ENCODE data around the gene ALKBH5.

The ALKBH5 gene

DNA sequence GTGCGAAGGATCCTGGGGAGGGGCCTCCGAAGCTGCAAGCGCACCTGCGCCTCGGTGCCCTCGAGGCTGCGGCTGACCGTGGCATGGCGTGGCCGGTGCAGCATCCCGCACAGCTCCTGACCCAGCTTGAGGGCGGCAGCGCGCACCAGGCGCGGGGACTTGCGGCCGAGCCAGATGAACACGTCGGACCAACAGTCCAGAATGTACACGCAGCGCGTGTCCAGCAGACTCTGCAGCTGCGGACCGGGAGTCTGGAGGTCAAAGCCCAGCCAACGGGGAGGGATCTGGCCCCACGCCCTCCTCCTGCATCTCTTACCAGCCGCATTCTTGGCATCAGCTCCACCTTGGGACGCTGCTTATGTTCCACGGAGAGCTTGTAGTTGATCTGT lies 64.0 kb downstream of the ALKBH5 start:
- DNase-seq: no peak

DNA sequence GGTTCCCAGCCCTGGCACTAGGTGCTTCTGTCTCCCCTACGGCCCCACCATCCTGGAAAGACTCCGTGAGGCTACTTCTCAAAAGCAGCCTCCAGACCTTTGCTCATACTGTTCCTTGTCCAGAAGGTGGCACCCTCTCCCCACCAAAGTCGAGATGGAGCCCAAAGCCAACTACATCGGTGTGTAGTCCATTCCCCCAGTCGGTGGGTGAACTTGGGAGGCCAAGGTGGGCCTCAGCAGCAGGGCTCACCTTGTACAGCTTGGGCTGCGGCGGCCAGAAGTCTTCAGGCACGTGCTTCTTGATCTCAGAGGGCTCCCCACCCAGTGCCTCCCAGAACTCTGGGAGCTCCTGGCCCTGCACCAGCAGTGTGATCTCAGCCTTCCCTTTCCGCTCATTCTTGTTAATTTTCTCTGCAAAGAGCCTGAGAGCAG lies 64.7 kb downstream of the ALKBH5 start:
- peak; percentile 68 for DNase-seq

DNA sequence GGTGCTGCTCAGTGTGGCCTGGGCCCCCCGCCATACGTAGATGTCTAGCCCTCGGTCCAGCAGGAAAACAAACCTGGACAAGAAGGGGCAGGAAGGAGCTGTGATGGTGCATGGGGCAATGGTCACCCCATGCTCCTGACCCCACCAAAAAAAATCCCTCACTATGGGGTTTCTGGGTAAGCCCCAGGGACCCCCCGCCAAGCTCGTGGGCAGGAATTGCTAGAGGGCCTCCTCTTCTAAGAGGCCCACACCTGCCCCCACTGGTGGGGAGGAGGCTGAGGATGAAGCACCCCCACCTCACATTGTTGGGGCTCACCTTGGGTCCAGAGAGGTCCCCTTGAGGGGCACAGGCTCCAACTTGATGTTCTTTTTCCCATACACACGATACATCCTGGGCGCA lies 65.2 kb downstream of the ALKBH5 start:
- no peak for DNase-seq

DNA sequence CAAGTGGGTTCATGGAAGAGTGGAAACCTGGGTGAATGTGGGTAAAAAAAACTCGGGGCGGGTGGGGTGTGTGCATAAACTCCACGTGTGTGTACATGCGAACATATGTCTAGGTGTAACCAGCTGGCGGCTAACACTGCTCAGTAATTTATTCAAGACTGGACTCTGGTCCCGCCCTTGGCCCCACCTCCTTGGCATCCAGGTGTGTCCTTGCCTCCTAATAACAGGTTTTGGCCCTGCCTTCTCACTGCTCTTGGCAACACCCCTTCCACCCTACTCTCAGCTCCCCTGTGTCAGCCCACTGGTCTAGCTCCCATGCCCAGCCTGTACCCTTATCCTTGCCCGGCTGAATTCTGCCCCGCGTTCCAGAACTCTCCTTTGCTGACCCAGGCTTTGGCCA lies 66.6 kb downstream of the ALKBH5 start:
- DNase-seq: no peak

DNA sequence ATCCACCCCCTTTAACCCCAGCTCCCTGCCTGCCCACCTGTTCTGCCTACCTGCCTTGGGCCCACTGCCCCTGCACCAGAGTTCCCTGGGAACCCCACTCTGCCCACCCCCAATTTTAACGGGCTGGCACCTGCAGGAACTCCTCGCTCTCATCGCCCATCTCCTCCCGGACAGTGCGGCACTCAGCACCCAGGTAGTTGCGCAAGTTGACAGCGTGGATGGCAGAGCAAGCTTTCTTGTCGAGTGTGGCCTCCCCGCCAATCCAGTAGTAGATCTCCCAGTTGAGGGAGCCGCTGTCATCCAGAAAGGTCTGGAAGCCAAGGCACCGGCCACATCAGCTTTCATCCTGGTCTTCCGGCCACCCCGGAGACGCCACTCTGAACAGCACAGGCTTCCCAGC lies 67.1 kb downstream of the ALKBH5 start:
- no peak for DNase-seq

DNA sequence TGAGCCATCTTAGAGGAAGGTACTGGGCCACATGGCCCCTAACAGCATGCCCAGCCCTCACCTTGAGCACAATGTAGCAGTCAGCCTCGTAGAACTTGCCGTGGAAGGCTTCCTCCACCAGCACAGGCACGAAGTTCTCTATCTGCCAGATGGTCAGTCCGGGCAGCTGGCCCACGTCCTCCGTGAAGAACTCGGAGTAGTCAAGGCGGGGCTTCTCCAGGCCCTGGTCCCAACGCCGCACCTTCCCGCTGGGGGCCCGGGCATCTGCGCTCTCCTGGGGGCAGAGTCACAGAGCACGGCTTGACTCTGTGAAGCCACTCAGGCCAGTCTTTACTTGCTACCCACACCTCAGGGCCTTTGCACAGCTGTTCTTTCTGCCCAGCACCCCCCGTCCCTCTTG lies 67.6 kb downstream of the ALKBH5 start:
- DNase-seq: no peak

DNA sequence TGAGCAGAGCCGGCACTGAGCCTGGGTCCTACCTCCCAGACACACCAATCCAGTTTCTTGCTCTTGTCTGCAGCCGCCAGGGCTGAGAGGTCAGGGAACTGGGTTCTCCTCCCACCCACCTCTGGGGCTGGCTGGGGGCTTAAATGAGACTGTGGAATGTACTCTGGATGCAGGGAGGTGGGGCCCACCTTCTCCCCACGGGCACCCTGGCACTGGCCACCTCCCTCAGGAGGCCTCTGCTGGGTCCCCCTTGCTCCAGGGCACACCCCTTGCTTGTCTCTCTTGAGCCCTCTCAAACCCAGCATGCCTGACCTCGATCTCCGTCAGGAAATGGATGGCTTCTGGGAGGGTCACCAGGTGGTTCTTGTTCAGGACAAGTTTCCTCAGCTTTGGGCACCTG lies 68.5 kb downstream of the ALKBH5 start:
- DNase-seq: no peak

DNA sequence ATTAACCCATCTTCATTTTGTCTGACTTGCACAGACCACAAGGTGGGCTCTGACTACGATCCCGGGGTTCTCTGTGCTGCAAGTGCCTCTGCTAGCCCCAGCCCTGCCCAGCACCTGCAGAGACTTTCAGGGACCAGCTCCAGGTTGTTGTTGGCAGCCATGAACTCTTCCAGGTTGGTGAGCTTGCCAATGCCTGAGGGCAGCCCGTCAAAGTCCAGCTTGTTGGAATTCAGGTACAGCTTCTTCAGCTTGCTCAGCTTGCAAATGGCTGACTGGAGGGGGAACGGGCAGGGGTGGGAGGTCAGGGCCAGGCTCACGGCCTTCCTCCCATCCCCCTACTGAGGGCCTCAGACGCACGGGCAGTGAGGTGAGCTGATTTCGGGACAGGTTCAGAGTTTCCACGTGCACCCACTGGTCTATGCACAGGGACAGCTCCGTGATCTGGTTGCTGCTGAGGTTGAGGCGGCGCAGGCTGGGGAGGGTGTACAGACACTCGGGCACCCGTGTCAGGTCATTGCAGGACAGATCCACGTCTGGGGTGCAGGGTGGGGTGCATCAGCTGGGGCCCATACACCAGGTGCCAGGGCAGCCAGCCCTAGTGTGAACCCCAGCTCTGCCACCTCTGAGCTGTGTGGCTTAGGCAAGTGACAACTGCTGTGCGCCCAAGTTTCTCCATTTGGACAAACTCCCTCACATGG lies 69.7 kb downstream of the ALKBH5 start:
- DNase-seq: no peak

DNA sequence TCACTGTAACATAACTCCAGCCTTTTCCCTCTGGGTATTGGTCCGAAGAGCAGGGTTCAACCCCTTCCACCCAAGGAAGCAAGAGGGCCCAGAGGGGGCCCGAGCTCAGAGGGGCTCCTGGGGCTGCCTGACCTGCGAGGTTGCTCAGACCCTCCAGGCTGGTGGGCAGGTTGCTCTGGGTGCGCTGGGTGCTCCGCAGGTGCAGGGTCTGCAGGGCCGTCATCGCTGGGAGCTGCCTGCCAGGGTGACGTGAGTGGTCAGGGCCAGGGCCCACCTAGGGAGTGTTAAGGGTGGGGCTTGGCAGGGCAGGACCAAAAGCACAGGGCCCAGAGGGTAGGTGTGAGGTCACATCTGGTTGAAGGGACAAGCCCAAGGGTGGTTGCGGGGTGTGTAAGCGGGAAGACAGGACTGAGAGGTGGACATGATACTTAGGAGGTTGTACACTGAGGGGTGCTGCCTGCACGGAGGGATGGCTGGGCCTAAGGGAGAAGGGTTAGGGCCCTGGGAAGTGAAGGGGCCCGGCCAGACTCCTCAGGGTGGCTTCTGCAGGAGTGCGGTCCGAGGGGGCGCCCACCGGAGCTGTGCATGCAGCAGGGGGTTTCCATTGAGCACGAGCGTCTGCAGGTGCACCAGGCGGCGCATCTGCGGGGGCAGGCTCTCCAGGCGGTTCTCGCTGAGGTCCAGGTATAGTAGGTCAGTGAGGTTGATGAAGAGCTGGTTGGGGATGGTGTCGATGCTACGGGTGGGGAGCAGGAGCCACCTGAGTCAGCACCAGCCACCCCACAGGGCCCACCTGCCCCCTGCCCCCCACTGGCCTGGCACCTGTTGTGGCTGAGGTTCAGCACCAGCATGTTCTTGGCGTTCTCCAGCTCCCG lies 70.6 kb downstream of the ALKBH5 start:
- no peak for DNase-seq

DNA sequence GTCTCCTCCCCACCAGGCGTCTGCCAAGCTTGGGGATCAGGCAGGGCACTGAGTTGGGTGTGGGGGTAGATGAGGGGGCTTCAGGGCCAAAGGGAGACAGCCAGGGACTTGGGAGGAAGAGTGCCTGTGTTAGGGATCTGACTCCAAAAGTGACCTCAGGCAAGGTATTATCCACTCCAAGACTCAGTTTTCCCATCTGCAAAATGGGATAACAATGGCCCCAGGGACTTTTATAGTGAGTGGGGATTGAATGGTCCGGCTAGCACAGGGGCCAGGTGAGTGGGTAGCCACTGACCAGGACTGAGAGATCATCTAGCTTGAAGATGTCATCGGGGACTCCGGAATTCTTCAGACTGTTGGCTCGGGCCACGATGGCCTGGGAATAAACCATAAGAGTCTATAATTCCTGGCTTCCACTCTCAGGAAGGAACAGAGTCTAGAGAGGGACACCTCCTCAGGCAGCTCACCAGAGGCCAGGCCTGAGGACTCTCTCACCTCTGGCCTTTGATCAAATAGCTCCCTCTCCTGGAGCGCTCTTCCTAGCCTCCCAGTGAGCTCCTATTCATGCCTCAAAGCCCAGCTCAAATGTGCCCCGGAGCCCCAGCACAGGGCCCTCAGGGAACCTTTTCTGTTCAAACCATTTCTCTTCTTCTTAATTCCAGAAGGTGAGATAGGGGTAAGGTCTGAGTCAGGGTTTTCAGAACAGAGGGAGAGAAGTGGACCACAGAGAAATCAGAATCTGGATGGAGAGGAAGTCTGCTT lies 71.4 kb downstream of the ALKBH5 start:
- no peak for DNase-seq

DNA sequence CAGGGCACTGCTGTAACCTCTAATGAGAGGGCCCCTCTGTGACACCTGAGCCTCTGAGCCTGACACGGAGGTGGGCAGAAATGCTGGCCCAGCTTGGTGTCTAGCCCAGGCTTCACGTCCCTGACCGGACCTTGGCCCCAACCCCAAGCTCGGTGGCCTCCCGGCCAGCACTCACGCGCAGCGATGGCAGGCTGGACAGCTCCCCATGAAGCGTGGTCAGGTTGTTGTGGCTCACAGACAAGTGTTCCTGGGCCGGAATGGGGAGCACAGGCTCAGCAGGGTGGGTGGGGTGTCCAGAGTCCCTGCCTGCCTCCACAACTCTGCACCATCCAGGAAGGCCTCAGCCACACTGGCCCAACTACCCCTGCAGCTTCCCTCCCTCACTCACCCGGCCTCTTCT lies 72.7 kb downstream of the ALKBH5 start:
- DNase-seq: no peak

DNA sequence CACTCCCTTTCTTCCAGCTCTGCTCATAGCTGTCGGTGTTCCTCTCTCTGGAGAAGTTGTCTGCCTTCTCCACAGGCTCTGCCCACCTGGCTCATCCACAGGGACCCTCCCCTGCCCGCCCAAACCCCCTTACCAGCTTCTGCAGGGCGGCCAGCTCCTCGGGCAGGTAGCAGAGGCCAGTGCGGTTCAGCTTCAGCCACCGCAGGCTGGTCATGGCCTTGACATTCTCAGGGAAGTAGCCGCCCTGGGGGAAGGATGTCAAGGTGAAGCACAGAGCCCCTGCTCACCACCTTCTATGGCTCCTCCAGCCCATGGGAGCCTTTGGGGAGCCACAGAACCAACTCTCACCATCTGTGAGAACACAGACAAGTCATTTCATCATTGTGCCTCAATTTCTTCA lies 73.1 kb downstream of the ALKBH5 start:
- DNase-seq: no peak

DNA sequence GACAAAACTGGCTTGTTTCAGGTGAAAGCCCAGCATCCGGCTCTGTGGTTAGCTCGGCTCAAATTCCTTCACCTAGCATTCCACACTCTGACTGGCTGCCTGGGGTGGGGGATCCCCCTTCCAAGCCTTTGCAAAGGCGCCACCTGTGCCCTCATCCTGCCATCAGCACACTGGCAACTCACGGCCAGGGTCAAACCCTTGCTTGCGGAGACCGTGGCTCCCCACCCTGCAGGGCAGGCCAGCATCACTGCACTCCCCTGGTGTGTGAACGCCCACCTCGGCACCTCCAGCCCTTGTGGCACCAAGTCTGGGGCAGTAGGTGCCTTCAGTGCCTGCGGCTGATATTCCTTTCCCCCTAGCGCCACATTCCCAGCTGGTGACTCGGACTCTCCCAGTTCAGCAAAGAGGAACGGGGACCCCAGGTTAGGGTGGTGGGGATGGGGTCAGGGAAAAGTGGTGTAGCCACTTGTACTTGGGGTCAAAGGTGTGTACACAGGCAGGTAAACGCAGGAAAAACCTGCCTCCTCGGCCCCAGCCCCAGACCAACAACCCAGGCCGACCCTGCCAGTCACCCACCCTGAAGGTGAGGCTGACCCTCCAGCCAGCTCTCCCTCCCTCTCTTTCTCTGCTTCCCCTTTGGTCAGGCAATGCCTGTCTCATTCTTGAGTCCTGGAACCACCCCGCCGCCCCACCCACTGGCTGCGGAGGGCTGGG lies 73.8 kb downstream of the ALKBH5 start:
- peak; percentile 13 for DNase-seq

DNA sequence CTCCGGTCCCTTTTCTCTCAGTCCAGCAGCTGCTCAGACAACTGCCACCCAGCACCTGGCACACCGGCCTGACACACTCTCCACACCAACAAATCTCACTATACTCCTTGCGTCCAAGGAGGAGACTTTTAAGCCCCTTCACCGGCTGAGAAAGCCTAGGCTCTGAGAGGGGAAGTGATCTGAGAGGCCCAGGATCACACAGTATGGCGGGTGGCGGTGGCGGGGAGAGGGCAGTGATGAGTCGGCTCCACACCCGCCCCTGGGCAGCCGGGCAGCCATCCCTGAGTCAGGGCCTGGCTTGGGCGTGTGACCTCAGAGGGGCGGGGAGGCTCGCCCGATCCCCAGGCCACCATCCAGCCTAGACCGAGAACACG lies 74.3 kb downstream of the ALKBH5 start:
- DNase-seq: peak; percentile 41

DNA sequence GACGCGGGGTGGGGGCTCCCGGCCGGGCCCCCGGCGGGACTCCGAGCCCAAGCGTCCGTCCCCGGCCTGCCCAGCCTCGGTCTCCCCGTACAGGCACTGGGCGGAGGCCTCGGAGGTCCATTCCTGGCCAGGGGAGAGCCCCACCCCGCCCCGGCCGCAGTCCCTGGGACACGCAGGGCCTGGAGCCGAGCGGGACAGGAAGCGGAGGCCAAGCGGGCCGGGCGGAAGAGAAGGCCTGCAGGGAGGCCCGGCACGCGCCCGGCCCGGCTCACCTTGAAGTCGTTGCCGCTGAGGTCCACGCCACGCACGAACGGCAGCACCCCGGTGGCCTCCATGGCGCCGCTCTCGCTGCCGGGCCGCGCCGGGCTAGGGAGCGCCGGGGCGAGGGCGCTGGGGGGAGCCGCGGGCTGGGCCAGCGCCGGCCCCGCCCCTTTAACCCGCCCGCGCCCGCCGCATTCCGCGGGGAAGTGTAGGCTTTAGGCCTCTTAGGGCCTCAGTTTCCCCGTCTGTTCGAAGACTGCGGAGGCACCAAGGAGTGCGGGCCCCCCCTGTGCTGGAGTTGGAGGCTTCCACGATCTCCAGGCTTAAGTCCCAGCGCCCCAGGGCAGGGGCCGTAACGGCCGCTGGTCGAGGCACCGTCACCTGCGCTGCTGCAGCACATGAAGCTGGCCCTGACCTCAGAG lies 74.9 kb downstream of the ALKBH5 start, which contains the start of gene FLII:
Gene FLII (minus strand): TSS at position 383 of the 683 bp plus-strand sequence. CDS start 48 bp downstream, at position 335.
- DNase-seq: peak; percentile 29

All from CD4-positive, alpha-beta T cell treated with Interleukin-4 for 4 hours (primary cell).